Right lobe of liver (tissue), 4 donors: ENCODE results near the gene CCDC183.

ENCODE experiments used
- CTCF ChIP-seq, 4 donors: fragments of 200-600 bp in 3 of 4; fragments of 450-650 bp in 1 of 4; IDR thresholded peaks; one replicate each; pipeline versions ENCODE4 v1.5.1 to v1.8.0; 2016 to 2022; ENCODE audit warnings: antibody characterized with exemption in 4 of 4, mild to moderate bottlenecking in 2 of 4
- POLR2A ChIP-seq: fragments of 450-650 bp; IDR thresholded peaks from one replicate; pipeline ENCODE4 v1.6.1; 2017; ENCODE audit warnings: antibody characterized with exemption, mild to moderate bottlenecking
- donor health status: DM: no; HTN: no; CAD: no.
- donor health status: DM: no; HTN: no; CAD: no.
- donor health status: DM: no; HTN: yes; CAD: no.

GRCh38 chr9:136799854-136800657 lies 3.9 kb downstream of the CCDC183 start:
- TF ChIP-seq POLR2A = no peak
- TF ChIP-seq CTCF (IDR thresholded peaks at IDR 0.05) = no peak
